Upper lobe of left lung (tissue), 4 donors: ENCODE measurements around the gene MX1.

ENCODE experiments used
- EP300 ChIP-seq, 4 donors: sonication (generic); formaldehyde crosslinking; IDR thresholded peaks; one replicate each; pipeline ENCODE4 v1.5.1; 2017; ENCODE audit warnings: antibody characterized with exemption in 4 of 4, control low read depth in 2 of 4
- POLR2A ChIP-seq, 4 donors: fragments of 450-650 bp; IDR thresholded peaks; one replicate each; pipeline ENCODE4 v1.5.1; 2016 to 2017; ENCODE audit warnings: antibody characterized with exemption in 4 of 4, mild to moderate bottlenecking in 2 of 4
- POLR2AphosphoS5 ChIP-seq, 2 donors: sonication (generic); formaldehyde crosslinking; IDR thresholded peaks; one replicate each; pipeline ENCODE4 v1.5.1; 2017; ENCODE audit warnings: antibody characterized with exemption in 2 of 2
- TF ChIP-seq, protein P1 (sequence below), 6 experiments: fragments of 450-650 bp in 4 of 6; fragments of 200-600 bp in 2 of 6; sonication (generic) in 2 of 6; IDR thresholded peaks; one replicate each; pipeline ENCODE4 v1.5.1; 2016 to 2019; ENCODE audit warnings: antibody characterized with exemption in 6 of 6

DNA sequence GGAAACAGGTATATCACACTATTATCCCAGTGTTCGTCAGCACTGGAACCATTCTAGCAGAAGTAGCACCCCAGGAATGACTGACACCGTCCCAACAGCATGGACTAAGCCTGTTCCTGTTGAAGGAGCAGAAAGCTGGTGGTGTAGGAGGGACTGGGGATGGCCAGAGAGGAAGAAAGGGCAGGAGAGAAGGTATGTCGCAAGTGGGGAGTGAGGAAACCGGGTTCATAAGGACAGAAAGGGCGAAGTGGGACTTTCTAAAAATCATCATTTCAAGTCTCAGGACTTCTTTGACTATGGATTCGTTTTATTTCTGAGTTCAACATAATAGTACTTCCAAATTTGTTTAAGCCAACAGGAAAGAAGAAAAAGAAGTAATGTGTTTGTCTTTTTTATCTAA is 19.7 kb upstream of the MX1 start:
- TF ChIP-seq, protein P1, sequence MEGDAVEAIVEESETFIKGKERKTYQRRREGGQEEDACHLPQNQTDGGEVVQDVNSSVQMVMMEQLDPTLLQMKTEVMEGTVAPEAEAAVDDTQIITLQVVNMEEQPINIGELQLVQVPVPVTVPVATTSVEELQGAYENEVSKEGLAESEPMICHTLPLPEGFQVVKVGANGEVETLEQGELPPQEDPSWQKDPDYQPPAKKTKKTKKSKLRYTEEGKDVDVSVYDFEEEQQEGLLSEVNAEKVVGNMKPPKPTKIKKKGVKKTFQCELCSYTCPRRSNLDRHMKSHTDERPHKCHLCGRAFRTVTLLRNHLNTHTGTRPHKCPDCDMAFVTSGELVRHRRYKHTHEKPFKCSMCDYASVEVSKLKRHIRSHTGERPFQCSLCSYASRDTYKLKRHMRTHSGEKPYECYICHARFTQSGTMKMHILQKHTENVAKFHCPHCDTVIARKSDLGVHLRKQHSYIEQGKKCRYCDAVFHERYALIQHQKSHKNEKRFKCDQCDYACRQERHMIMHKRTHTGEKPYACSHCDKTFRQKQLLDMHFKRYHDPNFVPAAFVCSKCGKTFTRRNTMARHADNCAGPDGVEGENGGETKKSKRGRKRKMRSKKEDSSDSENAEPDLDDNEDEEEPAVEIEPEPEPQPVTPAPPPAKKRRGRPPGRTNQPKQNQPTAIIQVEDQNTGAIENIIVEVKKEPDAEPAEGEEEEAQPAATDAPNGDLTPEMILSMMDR (IDR thresholded peaks at IDR 0.05), result no peak
- TF ChIP-seq POLR2AphosphoS5 (IDR thresholded peaks at IDR 0.05) (no peak), POLR2A (IDR thresholded peaks at IDR 0.05) (no peak), EP300 (IDR thresholded peaks at IDR 0.05) (no peak)
